Right lobe of liver (tissue), 6 donors: ENCODE results near the gene TRPT1. TPM values are rescaled to one million over a fixed set of nuclear protein-coding genes. Genes with fewer than 3 reads are reported as not detected.

ENCODE experiments used
- ATAC-seq, 4 donors: fragments of 200-7000 bp; cut with Tn5 transposase; one replicate each; pipeline ENCODE4 v1.9.1; 2020; ENCODE audit warnings: mild to moderate bottlenecking in 4 of 4, moderate library complexity in 4 of 4
- DNase-seq, 3 donors: peaks; one replicate each; pipeline ENCODE4 v3.0.0-alpha.2; 2020
- H3K27ac ChIP-seq, 3 donors: fragments of 200-600 bp; one replicate each; pipeline ENCODE4 v1.8.0; 2022
- H3K27me3 ChIP-seq, 2 donors: fragments of 200-600 bp; one replicate each; pipeline ENCODE4 v1.8.0; 2022
- H3K36me3 ChIP-seq, 4 donors: fragments of 200-600 bp; sonication (generic) in 1 of 4; one replicate each; pipeline versions ENCODE4 v1.5.1 to v1.8.0; 2017 to 2022; ENCODE audit warnings: control low read depth in 1 of 4
- H3K4me1 ChIP-seq, 4 donors: fragments of 200-600 bp; sonication (generic) in 1 of 4; one replicate each; pipeline versions ENCODE4 v1.5.1 to v1.8.0; 2017 to 2022; ENCODE audit warnings: control low read depth in 1 of 4
- H3K4me3 ChIP-seq, 3 donors: fragments of 200-600 bp; one replicate each; pipeline ENCODE4 v1.8.0; 2022
- H3K9me3 ChIP-seq, 4 donors: fragments of 200-600 bp; sonication (generic) in 1 of 4; one replicate each; pipeline versions ENCODE4 v1.5.1 to v1.8.0; 2017 to 2022; ENCODE audit warnings: control low read depth in 1 of 4
- CTCF ChIP-seq, 4 donors: fragments of 200-600 bp in 3 of 4; fragments of 450-650 bp in 1 of 4; IDR thresholded peaks; one replicate each; pipeline versions ENCODE4 v1.5.1 to v1.8.0; 2016 to 2022; ENCODE audit warnings: antibody characterized with exemption in 4 of 4, mild to moderate bottlenecking in 2 of 4
- POLR2A ChIP-seq: fragments of 450-650 bp; IDR thresholded peaks from one replicate; pipeline ENCODE4 v1.6.1; 2017; ENCODE audit warnings: antibody characterized with exemption, mild to moderate bottlenecking
- WGBS: methylation state at CpG from one replicate; pipeline ENCODE4 v1.1.6; 2018; ENCODE audit warnings: low coverage, low lambda C conversion rate; ENCODE audit not compliant: insufficient coverage; ENCODE audit errors: missing lambda C conversion rate; 5-methylcytosine and 5-hydroxymethylcytosine counted together
- intact Hi-C, 2 donors: fragments of 100-400 bp; cut with DNase I; formaldehyde crosslinking; loops; one replicate each; pipeline versions ENCODE4 v1.11.2 to v1.14.1; 2022
- total RNA-seq, 6 experiments: library from RNA; depleted of rRNA in 2 of 6; stranded (reverse); fragments of >200 nt in 2 of 6; fragmentation: NEBNext Ultra II Directional in 3 of 6; extraction: Animal tissue kit (Norgen Biotek cat#: 25700) in 3 of 6; gene quantifications; one replicate each; pipeline versions ENCODE4 v1.1.0 to v1.2.4, GENCODE V29; 2016 to 2023
- donor health status: DM: no; HTN: yes; CAD: no.
- donor health status: DM: no; HTN: no; CAD: no.
- donor health status: DM: no; HTN: no; CAD: no.
- donor health status: DM: no; HTN: yes; CAD: no.
- donor health status: DM: no; HTN: yes; CAD: no.

TRPT1 gene
- total RNA-seq, 6 experiments from 2014 or later: 13.5 to 29.6 (median 18.9) TPM

GRCh38 chr11:64204464-64204989 is 21.5 kb downstream of the TRPT1 start:
- peak; percentile 49 to 68 (median 65) for TF ChIP-seq CTCF (IDR thresholded peaks at IDR 0.05)
- no peak for TF ChIP-seq POLR2A
- DNase-seq (peak; percentile 79 to 85 (median 81)), ATAC-seq (peak; percentile 57 to 67 (median 58))
- no peaks in the 10 kb centered on the region for H3K27me3 ChIP-seq
- H3K9me3 ChIP-seq: no peaks in the 10 kb centered on the region
- peaks cover 0 to 6% (median 0%) of the 10 kb centered on the region in 4 donors for H3K4me1 ChIP-seq
- H3K36me3 ChIP-seq: peaks cover 12 to 66% (median 22%) of the 10 kb centered on the region in 4 donors
- WGBS: 39% methylated on average over 6 of the region's 7 CpGs
- intact Hi-C loops: no loop called here
- H3K4me3 ChIP-seq: no peak overlapping the region
- H3K27ac ChIP-seq: peak overlapping the region in 2 of 3 donors; percentile 13 to 36

GRCh38 chr11:64204080-64204440 is 21.9 kb downstream of the TRPT1 start:
- no peak overlapping the region for H3K27ac ChIP-seq
- intact Hi-C loops: no loop called here
- no peaks in the 10 kb centered on the region for H3K27me3 ChIP-seq
- no peak for ATAC-seq
- H3K4me1 ChIP-seq: peaks cover 0 to 6% (median 0%) of the 10 kb centered on the region in 4 donors
- 82% methylated on average over 10 of the region's 16 CpGs for WGBS
- TF ChIP-seq CTCF (IDR thresholded peaks at IDR 0.05) (no peak), POLR2A (no peak)
- no peak for DNase-seq
- no peak overlapping the region for H3K4me3 ChIP-seq
- no peaks in the 10 kb centered on the region for H3K9me3 ChIP-seq
- H3K36me3 ChIP-seq: peaks cover 12 to 69% (median 23%) of the 10 kb centered on the region in 4 donors

- ATAC-seq: no peak
- no peak overlapping the region for H3K4me3 ChIP-seq
- H3K27ac ChIP-seq: no peak overlapping the region
- TF ChIP-seq CTCF (IDR thresholded peaks at IDR 0.05) (no peak), POLR2A (no peak)
- H3K4me1 ChIP-seq: peaks cover 0 to 4% (median 0%) of the 10 kb centered on the region in 4 donors
- H3K36me3 ChIP-seq: peaks cover 12 to 74% (median 26%) of the 10 kb centered on the region in 4 donors
- DNase-seq: no peak
- no peaks in the 10 kb centered on the region for H3K9me3 ChIP-seq
- intact Hi-C loops: no loop called here
- no peaks in the 10 kb centered on the region for H3K27me3 ChIP-seq
- WGBS: 96% methylated on average over 20 of the region's 27 CpGs
Observed at GRCh38 chr11:64203421-64204079, 22.4 kb downstream of the TRPT1 start.

GRCh38 chr11:64202992-64203391 is 23.0 kb downstream of the TRPT1 start:
- peaks cover 12 to 80% (median 29%) of the 10 kb centered on the region in 4 donors for H3K36me3 ChIP-seq
- H3K27me3 ChIP-seq: no peaks in the 10 kb centered on the region
- no peaks in the 10 kb centered on the region for H3K4me1 ChIP-seq
- 33% methylated on average over 1 of the region's 9 CpGs for WGBS
- intact Hi-C loops: no loop called here
- H3K4me3 ChIP-seq: no peak overlapping the region
- DNase-seq: no peak
- H3K9me3 ChIP-seq: no peaks in the 10 kb centered on the region
- no peak overlapping the region for H3K27ac ChIP-seq
- no peak for ATAC-seq
- TF ChIP-seq POLR2A: no peak
- TF ChIP-seq CTCF (IDR thresholded peaks at IDR 0.05): no peak
